GM12875 (cell line): Measurements from ENCODE around the gene DYNC1H1.

Experiments used
- H3K4me3 ChIP-seq: one replicate; pipeline ENCODE4 v1.5.1; 2011; ENCODE audit warnings: low read depth, low read length, control low read depth
- TF ChIP-seq, protein P1 (sequence below): IDR thresholded peaks from 2 replicates; pipeline ENCODE4 v1.5.1; 2011; ENCODE audit warnings: low read depth, mild to moderate bottlenecking, control low read depth, inconsistent platforms, low read length, moderate library complexity, borderline replicate concordance; ENCODE audit not compliant: insufficient read depth

Gene DYNC1H1

DNA sequence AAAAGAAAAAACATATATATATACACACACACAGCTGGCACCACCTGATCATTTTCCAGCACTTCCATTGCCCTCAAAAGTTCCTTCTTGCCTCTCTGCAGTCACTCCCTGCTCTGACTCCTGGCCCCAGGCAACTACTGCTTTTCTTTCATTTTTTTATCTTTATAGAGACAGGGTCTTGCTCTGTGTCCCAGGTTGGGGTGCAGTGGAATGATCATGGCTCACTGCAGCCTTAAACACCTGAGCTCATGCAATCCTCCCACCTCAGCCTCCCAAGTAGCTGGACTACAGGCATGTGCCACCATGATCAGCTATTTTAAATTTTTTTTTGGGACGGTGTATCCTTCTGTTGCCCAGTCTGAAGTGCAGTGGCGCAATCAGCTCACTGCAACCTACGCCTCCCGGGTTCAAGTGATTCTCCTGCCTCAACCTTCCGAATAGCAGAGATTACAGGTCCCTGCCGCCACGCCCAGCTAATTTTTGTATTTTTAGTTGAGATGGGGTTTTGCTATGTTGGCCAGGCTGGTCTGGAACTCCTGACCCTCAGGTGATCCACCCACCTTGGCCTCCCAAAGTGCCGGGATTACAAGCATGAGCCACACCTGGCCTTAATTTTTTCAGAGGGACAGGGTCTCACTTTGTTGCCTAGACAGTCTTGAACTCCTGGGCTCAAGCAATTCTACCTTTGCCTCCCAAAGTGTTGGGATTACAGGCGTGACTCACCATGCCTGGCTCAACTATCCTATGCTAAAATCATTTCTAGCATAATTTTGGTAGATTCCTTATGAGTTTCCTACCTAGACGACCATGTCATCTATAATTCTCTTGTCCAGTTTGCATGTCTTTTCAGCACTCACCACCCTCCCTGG is 114.7 kb downstream of the DYNC1H1 start:
- TF ChIP-seq, protein P1, sequence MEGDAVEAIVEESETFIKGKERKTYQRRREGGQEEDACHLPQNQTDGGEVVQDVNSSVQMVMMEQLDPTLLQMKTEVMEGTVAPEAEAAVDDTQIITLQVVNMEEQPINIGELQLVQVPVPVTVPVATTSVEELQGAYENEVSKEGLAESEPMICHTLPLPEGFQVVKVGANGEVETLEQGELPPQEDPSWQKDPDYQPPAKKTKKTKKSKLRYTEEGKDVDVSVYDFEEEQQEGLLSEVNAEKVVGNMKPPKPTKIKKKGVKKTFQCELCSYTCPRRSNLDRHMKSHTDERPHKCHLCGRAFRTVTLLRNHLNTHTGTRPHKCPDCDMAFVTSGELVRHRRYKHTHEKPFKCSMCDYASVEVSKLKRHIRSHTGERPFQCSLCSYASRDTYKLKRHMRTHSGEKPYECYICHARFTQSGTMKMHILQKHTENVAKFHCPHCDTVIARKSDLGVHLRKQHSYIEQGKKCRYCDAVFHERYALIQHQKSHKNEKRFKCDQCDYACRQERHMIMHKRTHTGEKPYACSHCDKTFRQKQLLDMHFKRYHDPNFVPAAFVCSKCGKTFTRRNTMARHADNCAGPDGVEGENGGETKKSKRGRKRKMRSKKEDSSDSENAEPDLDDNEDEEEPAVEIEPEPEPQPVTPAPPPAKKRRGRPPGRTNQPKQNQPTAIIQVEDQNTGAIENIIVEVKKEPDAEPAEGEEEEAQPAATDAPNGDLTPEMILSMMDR, result no peak
- no peak overlapping the region for H3K4me3 ChIP-seq

DNA sequence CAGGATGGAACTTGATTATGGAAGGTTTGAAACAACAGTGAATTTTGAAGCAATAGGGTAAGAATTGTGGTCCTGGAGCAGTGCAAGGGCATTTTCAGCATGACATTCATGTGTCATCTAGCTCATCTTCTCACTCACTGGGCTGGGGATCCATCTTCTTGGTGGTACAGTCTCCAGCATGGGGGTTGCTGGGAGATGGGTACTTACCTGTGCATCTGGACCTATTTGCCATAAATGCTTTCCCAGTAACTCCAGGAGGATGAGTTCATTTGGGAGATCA is 115.3 kb downstream of the DYNC1H1 start:
- TF ChIP-seq, protein P1, result no peak
- no peak overlapping the region for H3K4me3 ChIP-seq

DNA sequence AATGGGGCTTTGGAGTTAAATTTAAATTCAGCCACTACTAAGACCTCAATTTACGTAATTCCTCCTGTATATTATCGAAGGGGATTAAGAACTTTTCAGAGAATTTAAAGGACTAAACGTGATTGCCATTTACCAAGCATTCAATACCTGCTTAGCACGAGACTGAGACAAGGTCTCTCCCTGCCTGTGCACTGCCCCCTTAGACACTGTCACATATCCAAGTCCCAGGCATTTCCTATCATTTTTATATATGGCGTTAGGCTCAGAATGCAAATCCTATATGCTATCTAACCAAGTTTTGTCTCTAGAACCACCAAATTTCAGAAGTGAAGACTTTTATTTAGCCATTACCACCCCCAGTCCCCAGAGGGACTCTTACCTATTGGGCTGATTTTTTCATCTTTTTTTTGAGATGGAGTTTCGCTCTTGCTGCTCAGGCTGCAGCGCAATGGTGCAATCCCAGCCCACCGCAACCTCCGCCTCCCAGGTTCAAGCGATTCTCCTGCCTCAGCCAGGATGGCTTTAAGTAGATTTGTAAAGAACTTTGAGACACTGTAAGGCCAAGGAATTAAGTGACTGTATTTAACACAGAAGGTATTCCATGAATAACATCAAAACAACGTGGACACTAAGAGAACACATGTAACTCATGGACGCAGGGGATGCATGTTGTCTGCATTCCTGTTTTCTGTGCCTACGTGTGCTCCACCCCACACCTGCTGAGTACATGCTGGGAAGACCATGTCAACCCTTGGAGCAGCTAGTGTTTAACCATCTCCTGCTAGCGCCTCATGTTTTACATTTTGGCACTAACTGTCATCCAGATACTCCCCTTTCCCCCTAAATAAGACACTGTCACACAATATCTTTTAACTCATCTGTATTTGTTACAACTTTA is 116.1 kb downstream of the DYNC1H1 start:
- H3K4me3 ChIP-seq, result no peak overlapping the region
- TF ChIP-seq, protein P1, result no peak

DNA sequence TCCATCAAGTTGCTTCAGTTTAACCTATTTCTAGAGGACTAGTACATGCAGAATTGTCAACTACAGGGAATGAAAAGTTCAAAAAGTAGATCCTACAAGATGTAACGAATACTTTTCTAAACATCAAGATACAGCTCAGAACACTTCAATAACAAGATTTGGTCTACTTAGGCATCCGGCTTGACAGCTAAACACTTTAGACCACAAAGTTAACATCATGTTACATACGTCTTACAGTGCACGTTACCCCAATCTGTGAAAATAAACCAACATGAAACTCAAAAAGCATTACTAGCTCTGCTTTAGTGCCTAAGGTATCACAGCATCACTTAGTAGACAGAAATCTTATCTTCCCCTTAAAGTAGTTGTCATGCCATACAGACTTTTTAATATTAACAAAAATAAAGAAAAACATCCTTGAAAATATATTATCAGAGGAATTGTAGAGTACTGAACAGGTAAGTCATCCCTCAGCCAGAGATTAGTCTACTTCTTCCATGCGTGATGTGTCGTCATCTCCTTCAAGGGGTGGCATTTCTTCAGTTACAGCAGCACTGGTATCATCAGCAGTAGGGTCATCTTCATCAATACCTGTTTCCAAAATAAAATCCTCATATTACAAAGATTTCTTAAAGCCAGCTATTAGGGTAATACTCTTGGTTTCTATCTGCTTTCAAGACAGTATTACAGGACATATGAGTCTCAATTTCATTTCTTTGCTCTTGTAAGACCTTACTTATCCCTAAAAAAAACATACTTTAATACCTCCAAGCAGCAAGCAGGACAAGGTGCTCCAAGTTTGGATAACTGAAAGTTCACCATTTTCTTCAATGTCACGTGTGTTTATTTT is 117.1 kb downstream of the DYNC1H1 start:
- TF ChIP-seq, protein P1, result no peak
- H3K4me3 ChIP-seq, result no peak overlapping the region

DNA sequence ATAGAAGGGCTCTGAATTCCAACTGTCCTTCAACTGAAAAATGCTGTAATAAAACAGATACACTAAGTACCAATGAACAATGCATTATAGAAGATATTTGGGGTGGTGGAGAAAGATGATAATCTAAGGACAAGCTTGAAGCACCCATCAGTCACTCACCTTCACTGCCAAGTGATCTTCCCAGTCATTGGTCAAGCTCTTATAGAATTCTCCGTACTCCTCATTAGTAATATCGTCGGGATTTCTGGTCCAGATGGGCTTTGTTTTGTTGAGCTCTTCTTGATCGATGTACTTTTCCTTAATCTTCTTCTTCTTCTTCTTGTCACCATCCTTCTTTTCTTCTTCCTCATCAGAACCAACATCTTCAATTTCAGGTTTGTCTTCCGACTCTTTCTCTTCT is 120.1 kb downstream of the DYNC1H1 start:
- peak overlapping the region; percentile 21 for H3K4me3 ChIP-seq

DNA sequence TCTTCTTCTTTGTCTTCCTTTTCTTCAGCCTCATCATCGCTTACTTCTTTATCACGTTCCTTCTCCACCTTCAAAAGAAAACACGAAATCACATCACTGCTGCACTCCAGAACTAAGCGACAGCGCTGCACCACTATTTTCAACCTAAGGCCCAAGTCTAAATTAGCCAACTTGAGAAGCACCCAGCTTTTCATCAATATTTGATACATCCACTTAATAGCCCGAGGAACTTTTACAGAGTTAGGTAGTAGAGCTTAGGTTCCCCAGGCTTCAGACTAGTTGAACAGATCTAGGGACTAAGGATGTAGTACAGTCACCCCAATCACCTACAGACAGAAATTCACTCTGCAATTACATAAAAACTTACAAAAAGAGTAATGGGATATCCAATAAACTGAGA is 120.6 kb downstream of the DYNC1H1 start:
- peak overlapping the region; percentile 21 for H3K4me3 ChIP-seq
- TF ChIP-seq, protein P1, result no peak

DNA sequence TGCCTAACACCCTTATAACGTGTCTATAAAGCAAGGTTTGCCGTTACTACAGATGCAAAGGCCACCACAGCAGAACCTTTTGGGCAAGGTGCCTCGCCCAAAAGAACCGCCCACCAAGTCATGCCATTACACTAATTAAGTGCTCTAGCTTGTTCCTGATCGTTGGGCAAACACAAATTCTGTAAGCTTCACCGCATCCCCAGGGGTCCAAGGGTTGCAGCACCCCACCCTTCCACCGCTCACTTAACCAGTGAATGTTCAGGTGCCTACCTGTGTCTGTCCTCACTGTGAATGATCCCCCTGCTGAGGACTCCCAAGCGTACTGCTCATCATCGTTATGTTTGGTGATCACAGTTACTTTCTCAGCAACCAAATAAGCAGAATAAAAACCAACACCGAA is 121.1 kb downstream of the DYNC1H1 start:
- peak overlapping the region; percentile 88 for H3K4me3 ChIP-seq
- TF ChIP-seq, protein P1, result no peak
